Measurements from ENCODE around the gene CCNL2.
"Not testable (repeated sequence)": the region's sequence is repeated elsewhere in the genome, so short reads cannot be mapped to it uniquely, and the experiment has no call there.

The CCNL2 gene

DNA sequence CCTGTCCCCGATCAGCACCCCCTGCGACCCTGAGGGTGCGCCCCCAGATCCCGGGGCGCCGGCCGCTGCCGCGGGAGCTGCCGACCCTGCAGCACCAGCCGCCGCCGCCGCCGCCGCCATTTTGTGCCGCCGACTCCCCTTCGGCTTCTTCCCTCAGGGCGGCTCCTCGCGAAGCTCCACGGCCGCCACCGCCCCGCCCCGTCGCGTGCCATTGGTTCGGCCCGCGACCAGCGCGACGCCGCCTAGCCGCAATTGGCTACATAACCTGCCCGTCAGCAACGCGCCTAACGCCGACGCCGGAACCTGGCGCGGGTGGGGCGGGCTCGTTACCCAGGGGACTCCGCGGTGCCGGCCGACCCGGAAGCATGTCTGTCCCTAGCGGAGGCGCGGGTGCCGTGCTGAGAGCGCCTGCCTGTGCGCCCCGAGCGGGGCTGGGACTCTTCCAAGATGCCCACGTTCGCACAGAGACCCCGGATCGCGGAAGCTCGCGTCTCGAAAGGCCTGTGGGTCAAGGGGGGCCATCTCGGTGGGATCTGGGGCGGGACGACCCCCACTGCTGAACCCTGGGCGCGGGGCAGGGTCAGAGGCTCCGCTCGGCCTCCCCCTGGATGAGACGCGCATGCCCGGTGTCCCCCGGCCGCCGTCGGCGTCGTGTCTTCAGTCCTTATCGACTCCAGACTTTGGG lies at the start of gene CCNL2:
CCNL2 (minus strand) TSS at position 149 of the 685 bp plus-strand sequence; CDS start at position 120, 29 bp downstream.
- DNase-seq (ENCODE audit: low read depth in 2 of 2, low spot score in 1 of 2), result peak; percentile 94 to 98

GRCh38 chr1:1446631-1447030 lies 47.5 kb upstream of the CCNL2 start:
- not testable (repeated sequence) for DNase-seq (ENCODE audit: low read depth in 2 of 2, low spot score in 1 of 2)

DNA sequence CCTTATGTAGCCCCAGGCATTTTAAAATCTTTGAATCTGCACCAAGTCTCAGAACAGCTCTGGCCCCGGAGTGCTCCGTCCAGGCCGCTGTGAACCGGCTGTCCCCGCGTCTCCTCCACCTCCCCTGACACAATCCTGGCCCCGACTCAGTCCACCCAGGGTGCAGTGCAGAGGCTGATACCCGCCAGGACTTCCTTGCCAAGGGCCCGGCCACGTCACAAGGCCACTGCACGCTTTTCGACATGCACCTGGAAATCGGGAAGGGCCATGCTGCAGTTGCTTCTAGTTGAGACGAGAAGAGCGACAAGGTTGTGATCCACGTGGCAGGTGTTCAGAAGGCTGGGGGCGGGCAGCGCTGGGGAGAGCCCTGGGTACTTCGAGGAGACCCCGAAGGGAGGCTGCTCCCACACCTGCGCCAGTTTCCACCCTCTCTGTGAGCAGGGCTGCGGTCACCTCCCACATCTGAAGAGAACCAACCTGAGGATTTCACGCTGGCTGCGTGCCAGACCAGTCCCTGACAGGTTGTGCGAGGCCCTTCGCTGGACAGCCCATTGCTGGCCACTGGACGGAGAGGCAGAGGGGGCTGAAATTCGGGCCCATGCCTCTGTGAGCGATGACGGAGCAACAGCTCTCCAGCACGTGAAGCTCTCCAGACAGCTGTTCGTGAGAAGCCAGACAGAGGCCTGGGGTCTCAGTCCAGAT lies 43.1 kb upstream of the CCNL2 start:
- no peak for DNase-seq (ENCODE audit: low read depth in 2 of 2, low spot score in 1 of 2)

DNA sequence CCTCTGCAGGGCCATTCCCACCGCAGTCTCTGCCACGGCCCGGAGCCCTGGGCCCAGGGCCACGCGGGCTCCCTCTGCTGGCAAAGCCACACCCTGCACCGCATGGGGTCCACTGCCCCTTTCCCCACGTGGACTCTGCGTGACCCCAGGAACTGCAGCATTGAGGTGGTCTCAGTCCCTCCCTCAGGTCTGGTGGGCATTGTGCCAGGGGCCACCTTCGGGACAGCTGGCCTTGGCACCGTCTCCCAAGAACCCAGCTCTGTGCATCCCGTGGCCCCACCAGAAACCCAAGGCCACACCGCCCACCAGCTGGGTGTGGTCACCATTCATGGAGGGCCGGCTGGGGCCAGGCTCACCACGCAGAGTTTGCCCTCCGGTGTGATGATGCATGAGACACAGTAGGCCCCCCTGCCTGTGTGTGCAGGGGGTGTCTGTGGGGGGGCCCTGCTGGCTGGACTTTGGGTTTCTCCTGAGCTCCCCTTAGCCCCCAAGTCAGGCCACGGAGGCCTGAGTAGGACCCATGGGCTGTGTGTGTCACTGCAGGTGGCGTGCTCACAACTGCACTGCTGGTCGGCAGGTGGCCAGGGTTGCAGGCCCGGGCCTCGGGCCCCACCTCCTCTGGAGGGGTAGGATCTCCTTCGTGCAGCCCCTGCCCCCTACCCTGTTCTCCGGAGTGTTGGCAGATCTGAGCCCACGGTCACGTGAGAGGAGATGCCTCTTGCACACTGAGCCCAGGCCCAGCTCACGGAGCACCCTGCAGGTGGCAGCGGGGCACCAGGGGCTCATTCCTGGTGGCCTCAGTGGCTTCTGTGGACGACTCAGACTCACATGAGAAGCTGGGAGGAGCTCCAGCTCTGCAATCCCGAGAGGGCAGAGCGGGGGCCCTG lies 42.1 kb upstream of the CCNL2 start:
- peak; percentile 26 to 32 for DNase-seq (ENCODE audit: low read depth in 2 of 2, low spot score in 1 of 2)

GRCh38 chr1:1440262-1441001 lies 41.3 kb upstream of the CCNL2 start:
- no peak for DNase-seq (ENCODE audit: low read depth in 2 of 2, low spot score in 1 of 2)

- no peak for DNase-seq (ENCODE audit: low read depth in 2 of 2, low spot score in 1 of 2)
Measured at GRCh38 chr1:1439546-1440261, 40.6 kb upstream of the CCNL2 start.

DNA sequence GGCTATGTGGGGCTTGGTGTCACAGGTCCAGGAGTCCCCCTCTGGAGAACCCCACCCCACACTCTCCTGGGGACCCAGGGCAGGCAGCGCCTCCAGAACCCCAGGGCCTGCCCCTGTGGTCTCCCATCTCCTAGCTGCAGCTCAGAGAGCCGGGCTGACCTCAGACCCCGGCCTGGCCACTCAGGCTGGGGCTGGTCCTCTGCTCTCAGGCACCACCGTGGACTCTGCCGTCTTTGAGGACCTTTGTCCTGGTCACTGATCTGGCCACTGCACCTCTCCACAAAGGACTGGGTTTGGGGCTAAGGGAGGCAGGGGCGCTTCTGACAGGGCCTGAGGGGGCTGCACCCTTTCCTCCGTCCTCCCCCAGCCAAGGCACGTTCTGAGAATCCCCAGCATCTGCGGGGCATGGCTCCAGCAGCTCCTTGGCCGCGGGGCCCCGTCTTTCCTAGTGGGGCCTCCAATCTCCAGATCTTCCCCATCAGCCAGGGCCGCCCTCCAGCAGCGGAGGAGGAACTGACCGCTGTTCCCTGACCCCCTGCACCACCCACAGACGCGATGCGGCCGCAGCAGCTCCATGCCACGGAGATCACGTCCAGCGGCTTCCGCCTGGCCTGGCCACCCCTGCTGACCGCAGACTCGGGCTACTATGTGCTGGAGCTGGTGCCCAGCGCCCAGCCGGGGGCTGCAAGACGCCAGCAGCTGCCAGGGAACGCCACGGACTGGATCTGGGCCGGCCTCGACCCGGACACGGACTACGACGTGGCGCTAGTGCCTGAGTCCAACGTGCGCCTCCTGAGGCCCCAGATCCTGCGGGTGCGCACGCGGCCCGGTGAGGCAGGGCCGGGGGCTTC lies 39.6 kb upstream of the CCNL2 start:
- DNase-seq (ENCODE audit: low read depth in 2 of 2, low spot score in 1 of 2), result no peak

DNA sequence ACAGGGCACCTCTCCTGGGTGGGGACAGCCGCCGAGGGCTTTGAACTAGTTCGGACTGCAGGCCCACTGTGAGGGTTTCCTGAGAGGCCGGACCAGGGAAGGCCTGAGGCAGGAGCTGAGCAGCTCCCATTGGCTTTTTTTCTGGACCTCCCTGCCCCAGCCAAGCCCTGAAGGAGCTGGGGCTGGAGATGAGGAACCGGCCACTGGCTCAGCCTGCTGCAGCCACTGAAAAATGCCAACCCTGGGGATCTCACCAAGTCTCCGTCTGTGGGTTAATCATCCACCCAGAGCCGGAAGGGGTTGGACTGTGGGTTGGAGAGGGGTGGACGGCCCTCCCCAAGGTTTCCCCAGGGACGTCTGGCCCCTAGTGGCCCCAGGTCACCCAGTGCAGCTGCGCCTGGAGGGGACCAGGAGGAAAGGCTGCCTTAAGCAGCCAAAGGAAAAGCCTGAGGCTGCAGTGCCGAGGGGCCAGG lies 38.8 kb upstream of the CCNL2 start:
- DNase-seq (ENCODE audit: low read depth in 2 of 2, low spot score in 1 of 2), result no peak

- DNase-seq (ENCODE audit: low read depth in 2 of 2, low spot score in 1 of 2), result no peak
Measured at GRCh38 chr1:1437033-1437903, 38.1 kb upstream of the CCNL2 start.

DNA sequence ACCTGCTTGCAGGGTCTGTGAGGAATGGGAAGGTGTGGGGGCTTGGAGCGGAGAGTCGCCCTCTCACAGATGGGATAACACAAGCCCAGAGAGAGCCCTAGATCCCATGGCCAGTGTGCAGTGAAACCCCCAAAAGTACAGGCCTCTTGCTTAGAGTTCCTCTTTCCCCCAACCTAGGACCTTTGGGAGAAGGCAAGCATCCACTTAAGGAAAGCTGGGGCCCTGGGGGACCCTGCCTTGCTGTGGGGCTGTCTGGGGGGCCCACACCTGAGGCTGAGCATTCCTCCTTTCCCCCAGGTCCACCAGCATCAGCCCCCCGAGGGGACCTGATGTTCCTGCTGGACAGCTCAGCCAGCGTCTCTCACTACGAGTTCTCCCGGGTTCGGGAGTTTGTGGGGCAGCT lies 37.5 kb upstream of the CCNL2 start:
- no peak for DNase-seq (ENCODE audit: low read depth in 2 of 2, low spot score in 1 of 2)

DNA sequence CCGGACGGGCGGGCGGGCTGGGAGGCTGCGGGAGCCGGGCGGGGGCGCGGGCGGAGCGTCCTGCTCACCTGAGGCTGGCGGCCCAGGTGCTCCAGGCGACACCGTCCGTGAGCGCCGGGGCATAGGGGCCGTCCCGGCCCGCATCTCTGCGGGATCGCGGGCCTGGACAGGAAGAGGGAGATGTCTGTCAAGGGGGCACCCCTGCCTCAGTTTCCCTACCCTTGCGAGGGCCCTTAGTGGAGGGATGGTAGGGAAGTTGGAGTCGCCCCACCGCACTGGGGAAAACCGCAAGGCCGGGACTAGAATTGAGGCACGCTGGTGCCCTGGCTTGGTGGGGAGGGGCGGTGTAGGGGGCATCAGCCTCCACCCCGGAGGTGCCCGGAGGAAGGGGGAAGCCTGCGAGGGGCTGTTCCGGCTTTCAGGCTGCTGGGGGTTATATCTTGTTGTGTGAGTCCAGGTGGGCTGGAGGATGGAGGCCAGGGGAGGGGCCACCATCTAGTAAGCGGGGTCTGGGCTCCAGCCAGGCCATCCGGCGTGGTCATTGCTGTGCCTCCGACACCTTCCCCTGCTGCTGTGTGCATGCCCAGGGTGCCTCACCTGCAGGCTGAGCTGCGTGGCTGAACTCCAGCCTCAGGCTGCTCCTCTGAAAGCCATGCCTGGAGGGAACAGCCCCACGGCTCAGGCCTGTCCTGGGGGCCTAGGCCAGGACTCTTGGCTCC lies 36.9 kb upstream of the CCNL2 start:
- DNase-seq (ENCODE audit: low read depth in 2 of 2, low spot score in 1 of 2), result no peak

- DNase-seq (ENCODE audit: low read depth in 2 of 2, low spot score in 1 of 2), result peak; percentile 30 to 36
Measured at GRCh38 chr1:1435106-1435903, 36.2 kb upstream of the CCNL2 start, which contains the start of gene VWA1. Gene VWA1 (plus strand): TSS chr1:1435690. CDS start chr1:1435749, 59 bp downstream.

- DNase-seq (ENCODE audit: low read depth in 2 of 2, low spot score in 1 of 2), result no peak
Measured at GRCh38 chr1:1434824-1435105, 35.6 kb upstream of the CCNL2 start.

DNA sequence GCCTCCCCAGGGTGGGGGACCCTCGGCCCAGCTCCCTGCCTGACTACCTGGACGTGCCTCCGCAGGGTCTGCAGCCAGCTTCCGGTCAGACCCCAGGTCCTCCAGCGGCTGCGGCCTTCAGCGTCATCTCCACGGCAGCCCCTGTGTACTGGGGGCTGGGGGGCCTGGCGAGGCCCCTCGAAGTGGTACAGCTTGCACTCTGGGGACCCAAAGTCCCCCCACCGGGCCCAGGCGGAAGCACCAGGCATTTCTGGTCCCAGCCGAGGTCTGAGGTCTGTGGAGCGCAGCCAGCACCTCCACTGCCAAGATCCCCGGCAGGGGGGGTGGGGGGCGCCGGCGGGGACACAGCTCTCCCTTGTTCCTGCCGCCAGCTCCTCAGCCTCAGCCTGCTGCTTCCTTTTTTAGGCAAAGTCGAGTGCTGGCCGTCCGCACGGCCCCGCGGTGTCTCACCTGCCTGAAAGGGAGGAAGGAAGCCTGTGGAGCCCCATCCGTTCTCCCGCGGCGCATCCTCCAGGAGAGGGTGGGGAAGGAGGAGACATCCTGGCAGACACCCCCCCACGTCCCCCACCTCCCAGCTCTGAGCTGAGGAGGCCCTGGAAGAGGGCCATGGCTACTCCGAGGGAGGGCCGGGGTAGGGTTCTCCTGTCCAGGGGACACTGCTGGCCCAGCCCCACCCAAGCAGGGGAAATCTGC lies 35.1 kb upstream of the CCNL2 start:
- DNase-seq (ENCODE audit: low read depth in 2 of 2, low spot score in 1 of 2), result no peak

DNA sequence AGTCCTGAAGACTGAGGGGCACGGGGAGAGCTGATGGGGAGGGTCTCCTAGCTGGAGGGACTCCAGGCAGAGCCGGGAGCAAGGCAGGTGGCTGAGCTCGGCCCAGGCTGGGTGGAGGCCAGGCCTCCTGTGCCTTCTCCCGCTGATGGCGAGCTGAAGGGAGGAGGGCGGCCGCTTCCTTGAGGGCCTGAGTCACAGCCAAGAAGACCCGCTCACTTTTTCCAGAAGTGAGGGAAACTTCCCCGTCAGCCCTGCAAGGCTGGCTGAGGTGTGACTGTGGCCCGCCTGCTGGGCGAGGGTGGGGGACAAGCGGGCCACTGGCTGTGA lies 34.6 kb upstream of the CCNL2 start:
- DNase-seq (ENCODE audit: low read depth in 2 of 2, low spot score in 1 of 2), result no peak

DNA sequence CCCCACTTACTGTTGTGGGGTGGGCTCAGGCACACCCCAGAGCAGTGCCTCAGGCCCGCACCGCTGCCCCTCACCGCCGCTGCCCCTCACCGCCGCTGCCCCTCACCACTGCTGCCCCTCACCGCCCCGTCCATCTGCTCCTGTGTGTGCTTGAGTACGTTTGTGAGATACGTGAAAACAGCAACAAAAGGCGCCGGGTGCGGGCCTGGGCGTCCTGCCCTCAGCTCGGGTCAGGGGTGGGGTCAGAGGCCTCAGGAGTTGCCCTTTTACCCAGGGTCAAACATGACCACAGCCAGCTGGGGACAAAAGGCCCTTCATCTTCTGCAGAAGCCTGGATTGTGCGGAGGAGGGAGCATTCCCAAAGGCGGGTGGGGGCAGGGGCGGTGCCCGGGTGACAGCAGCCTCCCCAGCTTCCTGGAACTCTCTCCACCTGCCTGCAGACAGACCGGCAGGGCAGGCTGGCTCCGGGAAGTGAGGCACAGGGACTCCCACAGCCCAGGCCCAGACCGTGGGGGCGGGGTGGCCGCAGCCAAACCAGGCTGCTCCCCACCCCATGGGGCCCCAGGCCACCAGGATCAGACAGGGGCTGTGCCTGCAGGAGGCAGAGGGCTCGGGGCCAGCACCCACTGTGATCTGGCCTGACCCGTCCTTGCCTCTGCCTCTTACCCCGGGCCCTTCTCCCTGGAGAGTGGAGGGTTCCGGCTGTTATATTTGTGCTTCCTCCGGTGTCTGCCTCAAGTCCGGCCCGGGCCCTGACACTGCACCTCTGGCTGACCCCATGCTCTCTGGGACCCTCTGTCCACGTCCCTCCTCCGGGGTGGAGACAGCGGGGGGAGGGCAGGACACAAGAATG lies 34.0 kb upstream of the CCNL2 start:
- no peak for DNase-seq (ENCODE audit: low read depth in 2 of 2, low spot score in 1 of 2)

Data from stimulated activated CD8-positive, alpha-beta memory T cell treated with anti-CD3 and anti-CD28 coated beads, Interleukin-4, amount 100 ng/mL, for 1 hour (primary cell).